Non-pigmented ciliary epithelial cell (primary cell): Measurements from ENCODE around the gene FOXF2.
A peak's percentile ranks its signal among the peaks of the same experiment; 100 is the strongest.

Source experiments
- DNase-seq: peaks from one replicate; pipeline ENCODE4 v3.0.0-alpha.2; 2010; ENCODE audit warnings: low read depth

Gene FOXF2

GRCh38 chr6:1391800-1392309, 2.5 kb downstream of the FOXF2 start:
- DNase-seq, result no peak

- DNase-seq, result no peak
These were observed 3.7 kb downstream of the FOXF2 start for GRCh38 chr6:1392813-1393640.

GRCh38 chr6:1393641-1394283, 4.4 kb downstream of the FOXF2 start:
- DNase-seq, result no peak

DNA sequence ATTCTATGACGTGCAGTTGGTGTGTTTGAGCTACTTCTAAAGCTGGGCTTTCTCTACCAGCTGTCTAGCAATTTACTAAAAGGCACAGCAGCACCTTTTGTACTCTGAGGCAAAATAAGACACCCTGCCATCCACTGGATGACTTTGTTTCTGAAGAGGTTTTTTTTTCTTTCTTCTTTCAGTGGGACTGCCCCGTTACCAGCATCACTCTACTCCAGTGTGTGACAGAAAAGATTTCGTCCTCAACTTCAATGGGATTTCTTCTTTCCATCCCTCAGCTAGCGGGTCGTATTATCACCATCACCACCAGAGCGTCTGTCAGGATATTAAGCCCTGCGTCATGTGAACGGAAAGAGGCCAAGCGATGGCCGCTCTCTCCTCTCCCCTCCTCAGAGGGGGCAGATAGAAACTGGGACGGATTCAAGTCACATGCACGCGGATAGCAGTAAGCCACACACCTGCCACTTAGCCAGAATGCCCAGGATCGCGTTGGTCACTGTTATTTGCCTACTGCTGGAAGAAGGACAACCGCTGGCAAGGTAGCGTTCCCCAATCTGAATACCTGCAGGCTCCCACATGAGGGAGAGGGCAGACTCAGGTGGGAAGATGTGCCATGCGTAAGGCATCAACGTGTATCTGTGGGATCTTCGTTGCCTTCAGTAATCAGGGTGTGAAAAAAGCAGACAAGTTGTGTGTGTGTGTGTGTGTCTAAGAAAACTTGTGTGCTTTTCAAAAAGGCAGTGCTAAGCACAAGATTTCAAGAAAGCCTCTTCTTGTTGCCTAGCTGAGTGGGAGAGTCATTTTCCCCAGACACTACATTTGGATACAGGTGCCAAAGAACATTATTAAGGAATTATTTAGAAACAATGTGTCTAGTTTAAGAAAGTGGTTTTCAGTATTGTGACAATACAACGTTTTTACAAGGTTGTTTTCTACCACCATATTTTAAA, 5.4 kb downstream of the FOXF2 start:
- no peak for DNase-seq

DNA sequence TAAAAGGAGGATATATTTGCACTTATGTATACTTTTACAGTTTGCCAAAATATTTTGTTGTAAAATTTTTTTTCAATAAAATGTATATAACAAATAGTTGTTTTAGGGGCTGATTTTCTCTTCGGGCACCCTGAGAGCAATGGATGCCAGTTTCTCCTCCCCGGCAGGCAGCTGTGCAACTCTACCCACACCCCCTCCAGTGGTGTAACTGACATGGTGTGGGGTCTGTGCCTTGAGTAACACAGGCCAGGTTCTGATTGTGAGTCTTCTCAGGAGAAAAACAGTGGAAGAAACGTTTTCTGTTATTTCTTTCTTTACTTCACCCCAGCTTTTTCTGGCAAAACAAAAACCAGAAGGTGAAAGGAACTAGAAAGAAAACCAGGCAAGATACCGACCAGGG, 6.1 kb downstream of the FOXF2 start:
- DNase-seq, result no peak

DNA sequence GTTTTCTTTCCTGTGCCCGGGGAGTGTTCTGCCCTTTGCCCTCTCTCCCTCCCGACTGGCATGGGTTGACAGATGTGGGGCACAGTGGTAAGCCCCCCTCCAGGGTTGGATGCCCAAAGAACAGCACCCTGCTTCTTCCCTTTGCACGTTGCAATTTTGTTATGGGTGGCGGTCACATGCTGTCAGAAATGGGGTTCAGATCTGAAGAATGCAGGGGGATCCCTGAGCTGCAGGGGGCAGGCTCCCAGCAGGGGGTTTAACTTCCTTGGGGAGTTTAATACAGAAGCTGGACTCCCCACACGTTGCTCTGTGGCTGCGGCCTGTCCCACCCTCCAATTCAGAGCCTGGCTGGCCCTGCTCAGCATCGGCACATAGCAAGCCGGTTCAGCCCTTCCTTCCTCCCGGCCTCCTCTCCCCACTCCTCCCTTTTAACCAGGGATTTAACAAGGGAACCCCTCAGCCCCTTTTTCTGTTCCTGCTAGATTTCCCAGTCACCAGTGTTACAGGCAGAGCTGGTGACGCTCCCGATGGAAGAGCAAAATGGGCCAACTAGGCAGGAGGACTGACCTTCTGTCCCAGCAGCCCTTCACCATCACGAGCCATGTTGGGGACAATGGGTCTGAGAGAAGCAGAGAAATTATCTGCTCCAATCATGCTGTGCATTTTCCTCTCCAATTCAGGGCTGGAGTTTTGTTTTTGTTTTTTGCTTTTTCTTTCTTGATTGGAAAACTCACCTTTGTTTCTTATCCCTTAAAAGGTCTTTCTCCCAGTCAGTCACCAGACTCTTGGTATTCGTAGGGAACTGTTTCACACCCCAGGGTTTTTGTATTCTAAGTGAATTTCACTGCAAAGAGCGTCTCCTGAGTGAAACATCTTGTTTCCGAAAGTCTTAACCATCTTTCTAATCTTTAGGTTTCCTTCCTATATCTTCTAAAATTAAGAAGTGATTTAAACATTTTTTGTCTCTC, 6.8 kb downstream of the FOXF2 start:
- no peak for DNase-seq

DNA sequence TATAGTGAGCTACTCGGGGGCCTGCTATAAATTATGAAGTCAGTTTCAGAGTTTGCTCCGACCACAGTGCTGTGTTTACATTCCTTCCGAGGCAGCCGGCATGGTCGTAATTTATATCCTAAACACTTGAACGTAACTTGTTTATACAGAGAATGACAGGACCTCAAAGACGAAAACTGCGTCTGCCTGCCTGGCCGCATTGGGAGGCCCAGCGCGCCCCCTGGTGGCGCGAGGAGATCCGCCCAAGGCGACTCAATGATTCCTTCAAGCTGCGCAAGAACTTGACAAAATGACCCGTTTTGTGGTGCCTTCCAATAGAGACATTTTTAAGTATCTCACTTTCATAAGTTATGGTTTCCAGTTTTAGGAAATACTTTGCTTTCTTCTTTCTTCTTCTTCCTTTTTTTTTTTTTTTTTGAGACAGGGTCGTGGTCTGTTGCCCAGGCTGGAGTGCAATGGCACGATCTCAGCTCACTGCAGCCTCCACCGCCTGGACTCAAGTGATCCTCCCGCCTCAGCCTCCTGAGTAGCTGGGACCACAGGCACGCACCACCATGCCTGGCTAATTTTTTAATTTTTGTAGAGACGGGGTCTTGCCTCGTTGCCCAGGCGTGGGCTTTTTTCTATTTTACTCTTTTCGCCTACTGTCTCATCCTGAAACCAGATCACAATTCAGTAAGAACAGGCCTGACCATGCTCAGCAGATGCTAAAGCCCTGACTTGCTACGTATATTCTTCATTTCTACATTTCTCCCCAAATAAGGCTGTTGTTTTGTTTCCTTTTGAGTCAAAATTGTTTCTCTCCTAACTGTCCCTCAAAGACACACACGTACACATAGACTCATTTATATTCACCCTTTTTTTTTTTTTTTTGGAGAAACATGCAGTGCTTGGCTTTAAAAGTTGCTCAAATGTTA, 7.8 kb downstream of the FOXF2 start:
- peak; percentile 47 for DNase-seq

- DNase-seq, result no peak
These were observed 9.9 kb downstream of the FOXF2 start for GRCh38 chr6:1399085-1399780.

GRCh38 chr6:1400126-1400850, 10.9 kb downstream of the FOXF2 start:
- no peak for DNase-seq

- DNase-seq, result no peak
These were observed 13.0 kb downstream of the FOXF2 start for GRCh38 chr6:1402369-1402768.

DNA sequence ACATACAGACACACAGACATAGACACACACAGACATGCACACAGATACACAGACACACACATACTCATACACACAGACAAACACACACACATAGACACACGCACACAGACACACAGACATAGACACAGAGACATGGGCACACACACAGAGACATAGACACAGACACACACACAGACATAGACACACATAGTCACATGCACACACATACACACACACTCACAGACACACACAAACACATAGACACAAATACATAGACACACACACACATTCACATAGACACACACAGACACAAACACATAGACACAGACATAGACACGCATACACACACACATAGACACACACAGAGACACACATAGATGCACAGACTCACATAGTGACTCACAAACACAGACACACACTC, 13.5 kb downstream of the FOXF2 start:
- no peak for DNase-seq

DNA sequence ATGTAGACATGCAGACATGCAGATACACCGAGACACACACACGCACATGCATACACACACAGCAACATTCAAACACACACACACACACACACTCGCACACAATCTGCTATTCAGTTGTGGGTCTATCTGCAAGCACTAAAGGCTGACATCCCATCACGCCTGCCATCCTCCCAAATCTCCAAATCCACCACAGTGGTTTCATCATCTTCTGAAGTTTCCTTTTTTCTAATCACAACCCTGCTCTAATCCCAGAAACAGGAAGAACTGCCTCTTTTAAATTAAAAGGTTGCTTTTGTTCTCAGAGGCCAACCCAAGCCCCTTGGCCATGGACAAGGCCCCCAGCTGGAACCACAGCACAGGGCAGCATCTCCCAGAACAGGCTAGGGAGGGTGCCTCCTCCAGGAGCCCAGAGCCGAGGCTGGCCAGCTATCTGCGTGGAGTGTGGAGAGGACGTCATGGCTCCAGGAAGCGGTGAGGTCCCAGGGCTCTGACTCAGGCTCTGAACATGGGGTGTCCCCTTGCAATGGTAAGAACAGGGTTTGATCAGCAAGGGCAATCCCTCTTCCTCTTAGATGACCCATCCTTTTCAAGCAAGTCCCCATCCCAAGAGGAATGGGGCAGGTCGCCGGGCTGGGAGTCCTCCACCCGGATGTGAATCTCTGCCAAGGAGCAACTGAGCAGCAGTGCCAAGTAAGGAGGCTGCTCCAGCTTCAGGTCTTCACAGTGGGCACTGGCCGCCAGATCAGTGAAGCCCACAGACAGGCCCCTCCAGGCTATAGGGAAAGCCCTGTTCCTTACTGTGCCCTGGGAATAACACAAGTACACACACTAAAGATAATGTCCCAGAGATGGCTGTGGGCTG, 14.7 kb downstream of the FOXF2 start:
- DNase-seq, result no peak

- DNase-seq, result no peak
These were observed 15.3 kb downstream of the FOXF2 start for GRCh38 chr6:1404713-1405098.

GRCh38 chr6:1405221-1405620, 15.8 kb downstream of the FOXF2 start:
- no peak for DNase-seq

DNA sequence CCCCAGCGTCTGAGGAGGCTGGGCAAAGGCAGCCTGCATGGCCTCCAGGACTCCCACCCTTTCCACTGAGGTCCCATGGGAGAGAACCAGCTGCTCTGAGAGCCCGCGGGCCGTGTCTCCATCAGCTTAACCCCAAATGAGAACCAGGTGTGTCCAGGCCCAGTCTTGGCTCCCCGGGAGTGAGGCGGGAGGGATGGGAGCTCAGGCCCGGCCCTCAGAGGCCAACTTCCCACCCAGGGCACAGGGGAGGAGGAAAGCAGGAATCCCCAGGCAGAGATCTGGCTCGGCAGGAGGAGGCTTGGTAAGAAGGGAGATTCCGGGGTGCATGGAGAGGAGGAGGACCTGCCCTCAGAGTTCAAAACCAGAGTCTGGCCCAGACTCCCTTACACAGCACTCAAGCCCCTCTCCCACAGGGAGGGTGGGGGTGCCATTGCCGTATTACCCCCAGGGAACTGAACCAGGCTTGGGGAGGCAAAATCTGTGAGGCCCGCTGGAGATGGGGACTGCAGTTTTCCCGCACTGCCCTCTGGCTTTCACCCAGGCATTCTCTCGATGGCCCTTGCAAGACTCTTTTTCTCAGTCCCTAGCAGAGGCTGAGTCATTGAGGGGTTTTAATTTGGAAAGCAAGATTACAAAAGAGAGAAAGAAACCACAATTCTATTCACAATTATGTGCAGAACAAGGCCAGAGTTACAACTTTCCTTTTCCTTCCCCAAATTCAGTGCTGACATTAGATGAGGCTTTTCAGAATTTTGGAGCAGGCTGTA, 17.1 kb downstream of the FOXF2 start:
- no peak for DNase-seq

DNA sequence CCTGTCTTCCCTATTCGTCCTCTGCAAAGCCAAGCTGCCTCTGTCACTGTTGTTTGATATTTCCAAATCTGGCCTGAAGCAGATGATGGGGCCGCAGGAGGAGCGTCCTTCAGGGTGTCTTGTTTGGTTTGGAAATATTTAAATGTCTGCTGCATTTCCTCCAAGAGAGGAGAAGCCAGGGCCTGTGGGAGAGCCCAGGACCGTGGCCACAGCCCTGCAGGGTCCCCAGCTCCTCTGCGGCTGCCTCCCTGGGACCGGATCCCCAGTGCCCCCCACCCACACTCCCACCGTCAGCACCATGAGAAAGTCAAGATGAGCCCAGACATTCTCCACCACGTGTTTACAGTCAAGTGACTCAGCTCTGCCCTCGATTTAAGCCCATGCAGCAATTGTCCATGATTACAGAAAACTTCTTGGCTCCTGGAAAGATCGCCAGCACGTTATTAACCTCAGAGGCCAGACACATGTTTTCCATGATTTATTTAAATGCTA, 18.2 kb downstream of the FOXF2 start:
- DNase-seq, result no peak
